GM12892 (cell line): ENCODE measurements around the gene NTN1.

Experiments used
- POLR2A ChIP-seq: IDR thresholded peaks from 2 replicates; pipeline ENCODE4 v1.6.1; 2011; ENCODE audit warnings: low read depth, low read length, control low read depth
- POLR2AphosphoS5 ChIP-seq: IDR thresholded peaks from 2 replicates; pipeline ENCODE4 v1.6.1; 2011; ENCODE audit warnings: low read depth, low read length, control low read depth

DNA sequence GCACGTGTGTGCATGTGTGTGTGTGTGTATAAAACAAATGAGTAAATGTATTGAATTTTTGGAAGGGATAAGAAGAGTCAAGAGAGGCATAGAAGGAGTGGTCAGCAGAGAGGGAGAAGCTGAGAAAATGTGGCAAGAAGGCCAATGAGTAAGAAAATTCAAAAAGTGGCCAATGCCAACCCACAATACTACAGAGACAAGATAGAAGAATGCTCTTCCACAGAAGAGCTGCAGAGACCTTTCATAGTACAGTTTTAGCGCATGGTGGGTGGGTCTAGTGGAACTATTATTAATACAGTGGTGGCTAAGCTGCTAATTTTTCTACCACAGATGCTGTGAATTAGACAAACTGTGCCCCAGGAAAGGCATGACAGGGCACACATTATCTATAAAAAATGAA lies 233.5 kb downstream of the NTN1 start:
- TF ChIP-seq POLR2AphosphoS5 (no peak), POLR2A (no peak)
